Upper lobe of right lung (tissue), 1 donor: ENCODE results near the gene ZNF19. TPM values are rescaled to one million over a fixed set of nuclear protein-coding genes. Genes with fewer than 3 reads are reported as not detected.

Experiments used
- ATAC-seq: fragments of 200-7000 bp; cut with Tn5 transposase; one replicate; pipeline ENCODE4 v1.9.1; 2020; ENCODE audit warnings: mild to moderate bottlenecking, moderate library complexity
- DNase-seq: peaks from one replicate; pipeline ENCODE4 v3.0.0-alpha.2; 2020
- H3K27ac ChIP-seq: fragments of 200-600 bp; one replicate; pipeline ENCODE4 v1.8.0; 2022
- H3K27me3 ChIP-seq: fragments of 200-600 bp; one replicate; pipeline ENCODE4 v1.8.0; 2022; ENCODE audit warnings: mild to moderate bottlenecking
- H3K36me3 ChIP-seq: fragments of 200-600 bp; one replicate; pipeline ENCODE4 v1.8.0; 2022
- H3K4me1 ChIP-seq: fragments of 200-600 bp; one replicate; pipeline ENCODE4 v1.8.0; 2022
- H3K4me3 ChIP-seq: fragments of 200-600 bp; one replicate; pipeline ENCODE4 v1.8.0; 2022; ENCODE audit warnings: mild to moderate bottlenecking
- H3K9me3 ChIP-seq: fragments of 200-600 bp; one replicate; pipeline ENCODE4 v1.8.0; 2022
- intact Hi-C: fragments of 100-400 bp; cut with DNase I; formaldehyde crosslinking; loops from one replicate; pipeline ENCODE4 v1.11.0; 2022
- total RNA-seq: library from RNA; stranded (reverse); fragmentation: NEBNext Ultra II Directional; extraction: Animal tissue kit (Norgen Biotek cat#: 25700); gene quantifications from one replicate; pipeline ENCODE4 v1.2.1, GENCODE V29; 2021
- TF ChIP-seq, protein P1 (sequence below): fragments of 200-600 bp; IDR thresholded peaks from one replicate; pipeline ENCODE4 v1.8.0; 2022; ENCODE audit warnings: antibody characterized with exemption
- donor health status: DM: no; HTN: yes; CAD: no; lungs with severe emphysema.

The ZNF19 gene
- total RNA-seq, 1 donor from 2014 or later: 11.4 TPM

- H3K4me1 ChIP-seq: no peaks in the 10 kb centered on the region
- no peaks in the 10 kb centered on the region for H3K36me3 ChIP-seq
- ATAC-seq (no peak), DNase-seq (no peak)
- no peaks in the 10 kb centered on the region for H3K9me3 ChIP-seq
- TF ChIP-seq, protein P1, sequence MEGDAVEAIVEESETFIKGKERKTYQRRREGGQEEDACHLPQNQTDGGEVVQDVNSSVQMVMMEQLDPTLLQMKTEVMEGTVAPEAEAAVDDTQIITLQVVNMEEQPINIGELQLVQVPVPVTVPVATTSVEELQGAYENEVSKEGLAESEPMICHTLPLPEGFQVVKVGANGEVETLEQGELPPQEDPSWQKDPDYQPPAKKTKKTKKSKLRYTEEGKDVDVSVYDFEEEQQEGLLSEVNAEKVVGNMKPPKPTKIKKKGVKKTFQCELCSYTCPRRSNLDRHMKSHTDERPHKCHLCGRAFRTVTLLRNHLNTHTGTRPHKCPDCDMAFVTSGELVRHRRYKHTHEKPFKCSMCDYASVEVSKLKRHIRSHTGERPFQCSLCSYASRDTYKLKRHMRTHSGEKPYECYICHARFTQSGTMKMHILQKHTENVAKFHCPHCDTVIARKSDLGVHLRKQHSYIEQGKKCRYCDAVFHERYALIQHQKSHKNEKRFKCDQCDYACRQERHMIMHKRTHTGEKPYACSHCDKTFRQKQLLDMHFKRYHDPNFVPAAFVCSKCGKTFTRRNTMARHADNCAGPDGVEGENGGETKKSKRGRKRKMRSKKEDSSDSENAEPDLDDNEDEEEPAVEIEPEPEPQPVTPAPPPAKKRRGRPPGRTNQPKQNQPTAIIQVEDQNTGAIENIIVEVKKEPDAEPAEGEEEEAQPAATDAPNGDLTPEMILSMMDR: no peak
- no peaks in the 10 kb centered on the region for H3K27me3 ChIP-seq
- intact Hi-C loops: no loop called here
- no peak overlapping the region for H3K4me3 ChIP-seq
- no peak overlapping the region for H3K27ac ChIP-seq
These were observed 39.1 kb upstream of the ZNF19 start for GRCh38 chr16:71528257-71528656.

DNA sequence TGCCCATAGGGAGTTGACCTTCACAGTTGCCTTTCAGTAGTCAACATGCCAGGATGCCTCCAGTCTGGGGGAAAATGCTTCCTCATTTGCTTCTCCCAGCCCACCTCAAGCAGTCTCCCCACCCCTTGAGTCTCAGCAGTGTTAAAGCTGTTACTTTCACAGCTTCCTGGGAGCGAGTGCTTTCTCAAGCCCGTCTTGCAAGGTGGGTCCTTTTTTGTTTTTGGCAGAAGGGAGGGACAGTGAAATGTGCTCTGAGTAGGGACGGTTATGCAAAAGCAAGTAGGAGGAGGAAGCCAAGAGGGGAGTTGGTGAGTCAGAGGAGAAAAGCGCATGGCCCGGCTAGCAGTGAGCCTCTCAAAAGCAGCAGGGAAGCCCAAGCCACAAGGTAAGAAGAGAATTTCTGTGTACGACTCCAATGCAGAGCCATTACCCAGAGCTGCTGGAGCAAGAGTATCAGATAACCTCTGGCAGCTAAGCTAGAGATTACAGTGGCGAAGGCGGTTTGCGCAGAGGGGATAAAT, 37.0 kb upstream of the ZNF19 start, which contains the start of gene CHST4:
Gene CHST4 (plus strand): TSS at position 316 of the 521 bp plus-strand sequence. CDS start 10,252 bp downstream, outside the sequence.
- H3K9me3 ChIP-seq: no peaks in the 10 kb centered on the region
- H3K4me1 ChIP-seq: no peaks in the 10 kb centered on the region
- H3K36me3 ChIP-seq: no peaks in the 10 kb centered on the region
- no peak within 1 kb of the TSS for H3K4me3 ChIP-seq
- no peak for DNase-seq
- intact Hi-C loops: no loop called here
- TF ChIP-seq, protein P1: no peak
- ATAC-seq: peak; percentile 69
- no peaks in the 10 kb centered on the region for H3K27me3 ChIP-seq
- no peak within 1 kb of the TSS for H3K27ac ChIP-seq

DNA sequence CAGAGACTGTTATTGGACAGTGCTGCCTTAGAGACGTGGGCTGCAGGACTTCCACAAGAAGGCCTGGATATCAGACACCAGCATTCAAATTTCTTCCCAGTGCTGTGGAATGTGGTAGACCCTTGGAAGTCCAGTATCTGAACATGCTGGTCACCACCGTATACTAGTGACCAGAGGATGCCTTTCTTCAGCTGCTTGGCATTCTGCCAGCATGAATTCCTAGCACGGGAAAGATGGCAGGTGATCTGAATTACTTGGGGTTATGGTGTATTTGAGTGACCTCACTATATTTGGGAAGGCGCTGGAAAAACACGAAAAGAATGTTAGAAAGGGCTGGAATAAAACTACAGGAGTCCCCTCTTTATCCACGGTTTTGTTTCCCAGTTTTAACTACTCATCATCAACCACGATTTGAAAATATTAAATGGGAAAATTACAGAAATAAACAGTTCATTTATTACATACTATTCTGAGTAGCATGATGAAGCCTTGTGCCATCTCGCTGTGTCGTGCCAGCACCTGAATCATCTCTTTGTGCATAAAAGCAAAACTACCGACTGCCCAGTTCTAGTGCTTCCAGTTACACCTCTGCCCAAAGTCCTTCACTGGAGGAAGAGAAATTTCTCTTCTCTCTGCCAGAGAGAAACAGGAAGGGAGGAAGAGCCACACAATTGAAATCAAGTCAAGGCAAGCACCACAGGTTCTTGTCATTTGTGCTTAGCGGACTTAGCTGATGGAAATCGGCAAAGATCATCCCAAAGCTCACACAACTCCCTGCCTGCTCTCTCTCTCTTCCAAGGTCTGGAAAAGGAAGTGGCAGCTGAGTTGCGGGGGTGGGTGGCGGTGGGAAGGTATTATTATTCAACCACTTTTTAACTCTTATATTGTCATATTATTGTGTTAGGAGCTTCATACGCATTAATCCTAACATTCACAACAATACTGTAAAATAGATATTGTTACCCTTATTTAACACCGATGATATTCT, 35.7 kb upstream of the ZNF19 start:
- intact Hi-C loops: no loop called here
- ATAC-seq (no peak), DNase-seq (no peak)
- Histone ChIP-seq H3K27ac (no peak overlapping the region), H3K36me3 (no peaks in the 10 kb centered on the region), H3K9me3 (no peaks in the 10 kb centered on the region), H3K4me1 (no peaks in the 10 kb centered on the region), H3K4me3 (no peak overlapping the region), H3K27me3 (no peaks in the 10 kb centered on the region)
- TF ChIP-seq, protein P1: no peak

DNA sequence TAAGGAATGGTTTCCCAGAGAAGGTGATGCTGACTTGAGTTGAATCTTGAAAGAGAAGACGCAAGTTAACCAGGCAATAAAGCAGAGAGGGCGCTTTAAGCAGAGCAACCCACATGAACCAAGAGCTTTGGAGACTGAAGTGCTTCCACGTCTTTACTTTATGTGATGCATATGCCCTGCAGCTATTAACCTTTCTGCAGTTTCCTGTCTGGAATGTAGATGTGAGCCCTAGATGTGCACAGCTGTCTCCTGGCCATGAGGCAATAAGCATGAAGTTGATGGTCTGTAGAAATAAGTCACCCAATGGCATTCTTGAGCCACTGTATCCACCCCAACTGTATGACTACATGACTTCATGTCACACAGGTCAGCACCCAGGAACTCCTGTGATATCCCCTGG, 31.4 kb upstream of the ZNF19 start:
- no peak for DNase-seq
- intact Hi-C loops: no loop called here
- Histone ChIP-seq H3K4me1 (no peaks in the 10 kb centered on the region), H3K36me3 (no peaks in the 10 kb centered on the region), H3K27me3 (no peaks in the 10 kb centered on the region), H3K27ac (no peak overlapping the region), H3K4me3 (no peak overlapping the region), H3K9me3 (no peaks in the 10 kb centered on the region)
- ATAC-seq: no peak
- TF ChIP-seq, protein P1: no peak

- Histone ChIP-seq H3K27me3 (no peaks in the 10 kb centered on the region), H3K9me3 (no peaks in the 10 kb centered on the region), H3K36me3 (no peaks in the 10 kb centered on the region), H3K27ac (no peak overlapping the region), H3K4me3 (no peak overlapping the region), H3K4me1 (no peaks in the 10 kb centered on the region)
- no peak for ATAC-seq
- no peak for DNase-seq
- intact Hi-C loops: no loop called here
- TF ChIP-seq, protein P1: no peak
These were observed 25.9 kb upstream of the ZNF19 start for GRCh38 chr16:71515026-71515425.
